BJ (cell line): ENCODE data around the gene PPP1R1B. TPM values are rescaled to one million over a fixed set of nuclear protein-coding genes. Genes with fewer than 3 reads are reported as not detected.

Source experiments
- CTCF ChIA-PET: fragments of 350-600 bp; formaldehyde crosslinking; extraction: SDS; loops from one replicate; lab custom pipeline; 2021; ENCODE audit warnings: antibody characterized with exemption, inconsistent platforms; lab: Yijun Ruan, JAX
- POLR2A ChIA-PET: fragments of 300-600 bp; sonication (Branson Sonifier 250); formaldehyde crosslinking; extraction: SDS; loops from one replicate; lab custom pipeline; 2021; ENCODE audit warnings: antibody characterized with exemption; lab: Charles Lee
- DNase-seq: peaks from one replicate; pipeline ENCODE4 v3.0.0-alpha.2; 2011; ENCODE audit warnings: low read depth
- H3K27me3 ChIP-seq: 2 replicates; pipeline ENCODE4 v1.6.0; 2011; ENCODE audit warnings: low read length; ENCODE audit not compliant: control insufficient read depth, insufficient read depth
- H3K36me3 ChIP-seq: 2 replicates; pipeline ENCODE4 v1.5.1; 2011; ENCODE audit warnings: low read length; ENCODE audit not compliant: control insufficient read depth, insufficient read depth
- H3K4me3 ChIP-seq: 2 replicates; pipeline ENCODE4 v1.5.1; 2011; ENCODE audit warnings: low read depth, mild to moderate bottlenecking, control low read depth, low read length
- CTCF ChIP-seq: IDR thresholded peaks from 2 replicates; pipeline ENCODE4 v1.5.1; 2011; ENCODE audit warnings: low read depth, mild to moderate bottlenecking, control low read depth, inconsistent platforms, low read length, moderate library complexity; ENCODE audit not compliant: insufficient read depth
- polyA plus RNA-seq: library from polyadenylated mRNA; depleted of rRNA; stranded (reverse); fragments of >200 nt; gene quantifications from 2 replicates; pipeline ENCODE4 v1.2.3, GENCODE V29; 2011

Gene PPP1R1B
- polyA plus RNA-seq, 1 experiment = not detected

- Histone ChIP-seq H3K27me3 (no peaks in the 10 kb centered on the region), H3K4me3 (no peak overlapping the region), H3K36me3 (peaks cover 9% of the 10 kb centered on the region)
- POLR2A ChIA-PET = no interaction called here
- CTCF ChIA-PET = interaction anchor here (0.6 to 5.8 kb wide), 13 partner anchors 8 to 791 kb away, joined by 3 to 59 read pairs (median 5); partner anchors contain the start of genes MIEN1, PGAP3, PNMT and TCAP
- DNase-seq = no peak
- TF ChIP-seq CTCF = no peak
Measured at GRCh38 chr17:39655105-39655504, 28.4 kb downstream of the PPP1R1B start.

- H3K36me3 ChIP-seq = peaks cover 24% of the 10 kb centered on the region
- H3K4me3 ChIP-seq = no peak overlapping the region
- CTCF ChIA-PET = interaction anchor here (0.6 to 1.7 kb wide), 3 partner anchors 11 to 48 kb away, joined by 3 to 5 read pairs (median 4); no protein-coding TSS in a partner anchor
- H3K27me3 ChIP-seq = no peaks in the 10 kb centered on the region
- DNase-seq = no peak
- TF ChIP-seq CTCF = no peak
- POLR2A ChIA-PET = no interaction called here
Measured at GRCh38 chr17:39658346-39658745, 31.6 kb downstream of the PPP1R1B start.

- no peak for TF ChIP-seq CTCF
- no peak for DNase-seq
- Histone ChIP-seq H3K36me3 (peaks cover 23% of the 10 kb centered on the region), H3K27me3 (no peaks in the 10 kb centered on the region), H3K4me3 (no peak overlapping the region)
- CTCF ChIA-PET = interaction anchor here (0.6 to 1.7 kb wide), 3 partner anchors 11 to 47 kb away, joined by 3 to 5 read pairs (median 4); no protein-coding TSS in a partner anchor
- POLR2A ChIA-PET = no interaction called here
Measured at GRCh38 chr17:39658760-39659159, 32.0 kb downstream of the PPP1R1B start.

- CTCF ChIA-PET = interaction anchor here (1.1 to 1.2 kb wide), 2 partner anchors 10 to 38 kb away, joined by 3 to 5 read pairs; no protein-coding TSS in a partner anchor
- Histone ChIP-seq H3K36me3 (peaks cover 21% of the 10 kb centered on the region), H3K4me3 (no peak overlapping the region), H3K27me3 (no peaks in the 10 kb centered on the region)
- no peak for DNase-seq
- no peak for TF ChIP-seq CTCF
- POLR2A ChIA-PET = no interaction called here
Measured at GRCh38 chr17:39659279-39660010, 32.7 kb downstream of the PPP1R1B start.

- TF ChIP-seq CTCF = no peak
- H3K4me3 ChIP-seq = no peak overlapping the region
- DNase-seq = no peak
- H3K27me3 ChIP-seq = no peaks in the 10 kb centered on the region
- H3K36me3 ChIP-seq = peaks cover 20% of the 10 kb centered on the region
- ChIA-PET CTCF (interaction anchor here (1.1 to 1.2 kb wide), 2 partner anchors 9 to 38 kb away, joined by 3 to 5 read pairs; no protein-coding TSS in a partner anchor), POLR2A (no interaction called here)
Measured at GRCh38 chr17:39660011-39660360, 33.2 kb downstream of the PPP1R1B start.
